ENCODE results near the gene VGLL4. TPM values are rescaled to one million over a fixed set of nuclear protein-coding genes. Genes with fewer than 3 reads are reported as not detected.
"Not testable (repeated sequence)": the region's sequence is repeated elsewhere in the genome, so short reads cannot be mapped to it uniquely, and the experiment has no call there.

The VGLL4 gene
- total RNA-seq (10 to 100 TPM; 51.8 to 66.9 (median 59.1) TPM), polyA plus RNA-seq (40.9 TPM)
- long read RNA-seq, donor 1, transcript VGLL4-211 (5 exons, 1,377 nt), result major isoform, 11 of 54 reads
- long read RNA-seq, donor 1, partial matches to known transcripts, result 6 of 54 reads
- long read RNA-seq, donor 1, other reads (novel, unspliced or antisense), result 35 of 54 reads
- long read RNA-seq, donor 2, partial matches to known transcripts, result 6 of 23 reads
- long read RNA-seq, donor 2, other reads (novel, unspliced or antisense), result 10 of 23 reads
- long read RNA-seq, donor 3, transcript VGLL4-211 (5 exons, 1,377 nt), result major isoform, 17 of 79 reads
- long read RNA-seq, donor 3, partial matches to known transcripts, result 10 of 79 reads
- long read RNA-seq, donor 3, other reads (novel, unspliced or antisense), result 49 of 79 reads
- long read RNA-seq, donor 4, partial matches to known transcripts, result 3 of 20 reads
- long read RNA-seq, donor 4, other reads (novel, unspliced or antisense), result 13 of 20 reads

GRCh38 chr3:11643605-11644087, at the start of gene VGLL4:
Gene VGLL4 (minus strand): TSS chr3:11643915. CDS start chr3:11643518, 397 bp downstream.
- H3K4me3 ChIP-seq (ENCODE audit: low read length), result peak within 1 kb of the TSS; percentile 88
- no peaks in the 10 kb centered on the region for H3K27me3 ChIP-seq (ENCODE audit: control insufficient read depth, insufficient read depth)
- ATAC-seq (peak; percentile 93 to 95), DNase-seq (peak; percentile 94 to 97 (median 97))
- intact Hi-C loops (cut with DNase I), result loop anchor here in 3 of 4 donors (5.0 to 10.0 kb wide), 4 partner anchors 41 to 81 kb away; no protein-coding TSS in a partner anchor
- H3K9me3 ChIP-seq (ENCODE audit: control insufficient read depth, low read length), result no peaks in the 10 kb centered on the region
- under 1% methylated on average over 24 of the region's 24 CpGs for WGBS
- peak within 1 kb of the TSS; percentile 93 for H3K27ac ChIP-seq (ENCODE audit: low read length)
- peaks cover 11% of the 10 kb centered on the region for H3K4me1 ChIP-seq (ENCODE audit: control insufficient read depth, insufficient read depth, low read length)

GRCh38 chr3:11692532-11692813, 48.8 kb upstream of the VGLL4 start:
- no peak overlapping the region for H3K4me3 ChIP-seq (ENCODE audit: low read length)
- ATAC-seq (no peak), DNase-seq (no peak)
- 73% methylated on average over 5 of the region's 5 CpGs for WGBS
- H3K9me3 ChIP-seq (ENCODE audit: control insufficient read depth, low read length), result no peaks in the 10 kb centered on the region
- intact Hi-C loops (cut with DNase I), result no loop called here
- H3K27me3 ChIP-seq (ENCODE audit: control insufficient read depth, insufficient read depth), result no peaks in the 10 kb centered on the region
- peaks cover 2% of the 10 kb centered on the region for H3K4me1 ChIP-seq (ENCODE audit: control insufficient read depth, insufficient read depth, low read length)
- H3K27ac ChIP-seq (ENCODE audit: low read length), result no peak overlapping the region

GRCh38 chr3:11691767-11692531, 48.2 kb upstream of the VGLL4 start:
- Histone ChIP-seq H3K4me1 (ENCODE audit: control insufficient read depth, insufficient read depth, low read length) (peaks cover 2% of the 10 kb centered on the region), H3K4me3 (ENCODE audit: low read length) (no peak overlapping the region), H3K9me3 (ENCODE audit: control insufficient read depth, low read length) (no peaks in the 10 kb centered on the region), H3K27ac (ENCODE audit: low read length) (no peak overlapping the region), H3K27me3 (ENCODE audit: control insufficient read depth, insufficient read depth) (no peaks in the 10 kb centered on the region)
- DNase-seq (no peak), ATAC-seq (no peak)
- intact Hi-C loops (cut with DNase I), result no loop called here
- 81% methylated on average over 3 of the region's 3 CpGs for WGBS

GRCh38 chr3:11690863-11691766, 47.4 kb upstream of the VGLL4 start:
- ATAC-seq (no peak), DNase-seq (no peak)
- H3K4me3 ChIP-seq (ENCODE audit: low read length), result no peak overlapping the region
- intact Hi-C loops (cut with DNase I), result no loop called here
- peaks cover 2% of the 10 kb centered on the region for H3K4me1 ChIP-seq (ENCODE audit: control insufficient read depth, insufficient read depth, low read length)
- 65% methylated on average over 8 of the region's 8 CpGs for WGBS
- no peak overlapping the region for H3K27ac ChIP-seq (ENCODE audit: low read length)
- no peaks in the 10 kb centered on the region for H3K27me3 ChIP-seq (ENCODE audit: control insufficient read depth, insufficient read depth)
- H3K9me3 ChIP-seq (ENCODE audit: control insufficient read depth, low read length), result no peaks in the 10 kb centered on the region

GRCh38 chr3:11689749-11690148, 46.0 kb upstream of the VGLL4 start:
- Histone ChIP-seq H3K27ac (ENCODE audit: low read length) (no peak overlapping the region), H3K27me3 (ENCODE audit: control insufficient read depth, insufficient read depth) (no peaks in the 10 kb centered on the region), H3K4me1 (ENCODE audit: control insufficient read depth, insufficient read depth, low read length) (peaks cover 2% of the 10 kb centered on the region), H3K4me3 (ENCODE audit: low read length) (no peak overlapping the region), H3K9me3 (ENCODE audit: control insufficient read depth, low read length) (no peaks in the 10 kb centered on the region)
- intact Hi-C loops (cut with DNase I), result no loop called here
- WGBS, result 76% methylated on average over 8 of the region's 8 CpGs
- DNase-seq (no peak), ATAC-seq (no peak)

- 97% methylated on average over 6 of the region's 6 CpGs for WGBS
- DNase-seq; H3K27me3 ChIP-seq (ENCODE audit: control insufficient read depth, insufficient read depth); H3K4me3 ChIP-seq (ENCODE audit: low read length); ATAC-seq; H3K9me3 ChIP-seq (ENCODE audit: control insufficient read depth, low read length); H3K27ac ChIP-seq (ENCODE audit: low read length); H3K4me1 ChIP-seq (ENCODE audit: control insufficient read depth, insufficient read depth, low read length); intact Hi-C loops (cut with DNase I): not testable (repeated sequence)
Measured at GRCh38 chr3:11684980-11685379, 41.3 kb upstream of the VGLL4 start.

GRCh38 chr3:11680509-11680908, 36.8 kb upstream of the VGLL4 start:
- WGBS, result 82% methylated on average over 14 of the region's 14 CpGs
- intact Hi-C loops (cut with DNase I), result no loop called here

GRCh38 chr3:11679964-11680363, 36.2 kb upstream of the VGLL4 start:
- intact Hi-C loops (cut with DNase I), result no loop called here
- DNase-seq, result no peak
- Histone ChIP-seq H3K27ac (ENCODE audit: low read length) (no peak overlapping the region), H3K4me3 (ENCODE audit: low read length) (no peak overlapping the region), H3K4me1 (ENCODE audit: control insufficient read depth, insufficient read depth, low read length) (peaks cover 2% of the 10 kb centered on the region), H3K9me3 (ENCODE audit: control insufficient read depth, low read length) (no peaks in the 10 kb centered on the region), H3K27me3 (ENCODE audit: control insufficient read depth, insufficient read depth) (no peaks in the 10 kb centered on the region)
- no peak for ATAC-seq
- WGBS, result 96% methylated on average over 5 of the region's 5 CpGs

More at GRCh38 chr3:11680509-11680908, 36.8 kb upstream of the VGLL4 start:
- no peak for DNase-seq
- Histone ChIP-seq H3K27ac (ENCODE audit: low read length) (no peak overlapping the region), H3K27me3 (ENCODE audit: control insufficient read depth, insufficient read depth) (no peaks in the 10 kb centered on the region), H3K4me1 (ENCODE audit: control insufficient read depth, insufficient read depth, low read length) (peaks cover 2% of the 10 kb centered on the region), H3K4me3 (ENCODE audit: low read length) (no peak overlapping the region), H3K9me3 (ENCODE audit: control insufficient read depth, low read length) (no peaks in the 10 kb centered on the region)
- no peak for ATAC-seq

GRCh38 chr3:11672363-11672762, 28.6 kb upstream of the VGLL4 start:
- H3K4me3 ChIP-seq (ENCODE audit: low read length), result no peak overlapping the region
- WGBS, result 70% methylated on average over 3 of the region's 3 CpGs
- no peaks in the 10 kb centered on the region for H3K4me1 ChIP-seq (ENCODE audit: control insufficient read depth, insufficient read depth, low read length)
- H3K27me3 ChIP-seq (ENCODE audit: control insufficient read depth, insufficient read depth), result no peaks in the 10 kb centered on the region
- DNase-seq (no peak), ATAC-seq (no peak)
- H3K27ac ChIP-seq (ENCODE audit: low read length), result no peak overlapping the region
- no peaks in the 10 kb centered on the region for H3K9me3 ChIP-seq (ENCODE audit: control insufficient read depth, low read length)
- intact Hi-C loops (cut with DNase I), result no loop called here

- H3K4me3 ChIP-seq (ENCODE audit: low read length), result no peak overlapping the region
- H3K4me1 ChIP-seq (ENCODE audit: control insufficient read depth, insufficient read depth, low read length), result no peaks in the 10 kb centered on the region
- no peaks in the 10 kb centered on the region for H3K9me3 ChIP-seq (ENCODE audit: control insufficient read depth, low read length)
- H3K27ac ChIP-seq (ENCODE audit: low read length), result no peak overlapping the region
- DNase-seq (no peak), ATAC-seq (peak in 1 of 2 donors; percentile 47)
- WGBS, result 19% methylated on average over 4 of the region's 4 CpGs
- intact Hi-C loops (cut with DNase I), result no loop called here
- H3K27me3 ChIP-seq (ENCODE audit: control insufficient read depth, insufficient read depth), result no peaks in the 10 kb centered on the region
Measured at GRCh38 chr3:11671648-11672100, 28.0 kb upstream of the VGLL4 start.
